ENCODE results near the gene SNW1. TPM values are rescaled to one million over a fixed set of nuclear protein-coding genes. Genes with fewer than 3 reads are reported as not detected.
A peak's percentile ranks its signal among the peaks of the same experiment; 100 is the strongest.

Gene SNW1
- polyA plus RNA-seq, 1 donor from 2014 or later: 81.2 TPM

- H3K27ac ChIP-seq (ENCODE audit: low read length): no peak overlapping the region
- H3K9ac ChIP-seq (ENCODE audit: low read length): no peak overlapping the region
- no peaks in the 10 kb centered on the region for H3K9me3 ChIP-seq (ENCODE audit: low read length)
- H3K4me2 ChIP-seq (ENCODE audit: low read length): no peak overlapping the region
- no peaks in the 10 kb centered on the region for H3F3A ChIP-seq (ENCODE audit: insufficient read depth, low read length, poor library complexity, severe bottlenecking)
- no peaks in the 10 kb centered on the region for H3K27me3 ChIP-seq (ENCODE audit: insufficient read depth, low read depth, low read length)
- H3K36me3 ChIP-seq (ENCODE audit: insufficient read depth, low read length): no peaks in the 10 kb centered on the region
- no peak overlapping the region for H3K4me3 ChIP-seq (ENCODE audit: low read length)
- peaks cover 19% of the 10 kb centered on the region for H3K79me2 ChIP-seq (replicated peaks; ENCODE audit: insufficient read depth, low read length)
- no peaks in the 10 kb centered on the region for H3K9me2 ChIP-seq (ENCODE audit: insufficient read depth, low read length)
- peaks cover 3% of the 10 kb centered on the region for H4K20me1 ChIP-seq (ENCODE audit: insufficient read depth)
- no peak overlapping the region for H2AFZ ChIP-seq (ENCODE audit: low read depth, low read length)
- TF ChIP-seq TAF1 (IDR thresholded peaks at IDR 0.05; ENCODE audit: low read depth): no peak
- no peak for TF ChIP-seq EZH2 (IDR thresholded peaks at IDR 0.05; ENCODE audit: borderline replicate concordance, insufficient read depth, low read length, poor library complexity, severe bottlenecking)
- no peak for TF ChIP-seq RAD21 (conservative IDR thresholded peaks at IDR 0.05)
- TF ChIP-seq CTCF (IDR thresholded peaks at IDR 0.05; ENCODE audit: poor library complexity, severe bottlenecking): no peak
- no peak for TF ChIP-seq MXI1 (conservative IDR thresholded peaks at IDR 0.05; ENCODE audit: poor library complexity, severe bottlenecking)
- TF ChIP-seq EP300 (conservative IDR thresholded peaks at IDR 0.05; ENCODE audit: poor library complexity, severe bottlenecking): no peak
- TF ChIP-seq REST (IDR thresholded peaks at IDR 0.05; ENCODE audit: borderline replicate concordance): no peak
- no peak for TF ChIP-seq POLR2AphosphoS5 (IDR thresholded peaks at IDR 0.05)
- no peak for TF ChIP-seq SMC3 (conservative IDR thresholded peaks at IDR 0.05; ENCODE audit: poor library complexity)
Observed at GRCh38 chr14:77763316-77763715, 2.4 kb upstream of the SNW1 start.

GRCh38 chr14:77761205-77761931 lies 412 bp upstream of the SNW1 start:
- TF ChIP-seq TAF1 (IDR thresholded peaks at IDR 0.05; ENCODE audit: low read depth): no peak
- TF ChIP-seq EZH2 (IDR thresholded peaks at IDR 0.05; ENCODE audit: borderline replicate concordance, insufficient read depth, low read length, poor library complexity, severe bottlenecking): no peak
- TF ChIP-seq REST (IDR thresholded peaks at IDR 0.05; ENCODE audit: borderline replicate concordance): no peak
- TF ChIP-seq CTCF (IDR thresholded peaks at IDR 0.05; ENCODE audit: poor library complexity, severe bottlenecking): no peak
- TF ChIP-seq EP300 (conservative IDR thresholded peaks at IDR 0.05; ENCODE audit: poor library complexity, severe bottlenecking): no peak
- no peak for TF ChIP-seq SMC3 (conservative IDR thresholded peaks at IDR 0.05; ENCODE audit: poor library complexity)
- TF ChIP-seq MXI1 (conservative IDR thresholded peaks at IDR 0.05; ENCODE audit: poor library complexity, severe bottlenecking): no peak
- TF ChIP-seq RAD21 (conservative IDR thresholded peaks at IDR 0.05): no peak
- TF ChIP-seq POLR2AphosphoS5 (IDR thresholded peaks at IDR 0.05): no peak
- Histone ChIP-seq H3K27me3 (ENCODE audit: insufficient read depth, low read depth, low read length) (no peaks in the 10 kb centered on the region), H3K9me2 (ENCODE audit: insufficient read depth, low read length) (no peaks in the 10 kb centered on the region), H3K4me3 (ENCODE audit: low read length) (peak overlapping the region; percentile 83), H2AFZ (ENCODE audit: low read depth, low read length) (peak overlapping the region; percentile 58), H3K4me2 (ENCODE audit: low read length) (peak overlapping the region; percentile 79), H3F3A (ENCODE audit: insufficient read depth, low read length, poor library complexity, severe bottlenecking) (no peaks in the 10 kb centered on the region), H3K9ac (ENCODE audit: low read length) (peak overlapping the region; percentile 93), H3K27ac (ENCODE audit: low read length) (peak overlapping the region; percentile 93), H3K36me3 (ENCODE audit: insufficient read depth, low read length) (peaks cover 4% of the 10 kb centered on the region), H4K20me1 (ENCODE audit: insufficient read depth) (peaks cover 3% of the 10 kb centered on the region), H3K79me2 (replicated peaks; ENCODE audit: insufficient read depth, low read length) (peaks cover 36% of the 10 kb centered on the region), H3K9me3 (ENCODE audit: low read length) (no peaks in the 10 kb centered on the region)

Measured in neural cell (in vitro differentiated cells).